Neural cell (in vitro differentiated cells): Measurements from ENCODE around the gene HIVEP3. TPM values are rescaled to one million over a fixed set of nuclear protein-coding genes. Genes with fewer than 3 reads are reported as not detected.

ENCODE experiments used
- H2AFZ ChIP-seq: fragments of 200-600, 300-800 bp; sonication (generic), shearing (Covaris generic); 2 replicates; pipeline ENCODE4 v1.6.0; 2014; ENCODE audit warnings: low read depth, mild to moderate bottlenecking, antibody characterized with exemption, low read length, moderate library complexity
- H3F3A ChIP-seq: fragments of 200-600 bp; shearing (Covaris generic); 2 replicates; pipeline ENCODE4 v1.6.1; 2016; ENCODE audit warnings: mild to moderate bottlenecking, moderate library complexity, mixed read lengths, antibody characterized with exemption, low read length; ENCODE audit not compliant: insufficient read depth, poor library complexity, severe bottlenecking
- H3K27ac ChIP-seq: fragments of 200-600, 300-800 bp; sonication (generic), shearing (Covaris generic); 2 replicates; pipeline ENCODE4 v1.5.1; 2014; ENCODE audit warnings: mild to moderate bottlenecking, low read length, moderate library complexity
- H3K27me3 ChIP-seq: fragments of 300-800, 200-600 bp; sonication (generic), shearing (Covaris generic); 2 replicates; pipeline ENCODE4 v1.6.0; 2014; ENCODE audit warnings: mild to moderate bottlenecking, low read depth, low read length, moderate library complexity; ENCODE audit not compliant: insufficient read depth
- H3K36me3 ChIP-seq: fragments of 300-800, 200-600 bp; sonication (generic), shearing (Covaris generic); 2 replicates; pipeline ENCODE4 v1.5.1; 2014; ENCODE audit warnings: mild to moderate bottlenecking, antibody characterized with exemption, low read length, moderate library complexity; ENCODE audit not compliant: insufficient read depth
- H3K4me2 ChIP-seq: fragments of 300-800, 200-600 bp; sonication (generic), shearing (Covaris generic); 2 replicates; pipeline ENCODE4 v1.6.0; 2014; ENCODE audit warnings: mild to moderate bottlenecking, low read length
- H3K4me3 ChIP-seq: fragments of 300-800, 200-600 bp; sonication (generic), shearing (Covaris generic); 2 replicates; pipeline ENCODE4 v1.5.1; 2014; ENCODE audit warnings: mild to moderate bottlenecking, low read length, moderate library complexity
- H3K79me2 ChIP-seq: fragments of 200-600 bp; shearing (Covaris generic); replicated peaks from 2 replicates; pipeline ENCODE4 v1.6.0; 2014; ENCODE audit warnings: mild to moderate bottlenecking, low read length, moderate library complexity; ENCODE audit not compliant: insufficient read depth
- H3K9ac ChIP-seq: fragments of 300-800, 200-600 bp; sonication (generic), shearing (Covaris generic); 2 replicates; pipeline ENCODE4 v1.6.1; 2016; ENCODE audit warnings: mild to moderate bottlenecking, low read length, mixed read lengths
- H3K9me2 ChIP-seq: fragments of 200-600 bp; shearing (Covaris generic); 2 replicates; pipeline ENCODE4 v1.6.1; 2016; ENCODE audit warnings: mild to moderate bottlenecking, low read length, mixed read lengths; ENCODE audit not compliant: insufficient read depth
- H3K9me3 ChIP-seq: fragments of 200-600, 300-800 bp; sonication (generic), shearing (Covaris generic); 2 replicates; pipeline ENCODE4 v1.6.1; 2016; ENCODE audit warnings: mild to moderate bottlenecking, mixed run types, low read length, moderate library complexity, mixed read lengths
- H4K20me1 ChIP-seq: fragments of 200-600 bp; shearing (Covaris generic); 2 replicates; pipeline ENCODE4 v1.6.1; 2016; ENCODE audit warnings: mild to moderate bottlenecking, mixed run types; ENCODE audit not compliant: insufficient read depth
- CTCF ChIP-seq: fragments of 450-650 bp; IDR thresholded peaks from 2 replicates; pipeline ENCODE4 v1.5.1; 2014; ENCODE audit warnings: antibody characterized with exemption, mild to moderate bottlenecking, moderate library complexity; ENCODE audit not compliant: poor library complexity, severe bottlenecking
- EP300 ChIP-seq: fragments of 450-650 bp; conservative IDR thresholded peaks from 2 replicates; pipeline ENCODE4 v1.6.1; 2014; ENCODE audit warnings: antibody characterized with exemption, mild to moderate bottlenecking, moderate library complexity; ENCODE audit not compliant: poor library complexity, severe bottlenecking
- EZH2 ChIP-seq: fragments of 200-600, 300-800 bp; shearing (Covaris generic), sonication (generic); IDR thresholded peaks from 2 replicates; pipeline ENCODE4 v1.6.1; 2014; ENCODE audit warnings: antibody characterized with exemption, low read length, borderline replicate concordance, mild to moderate bottlenecking; ENCODE audit not compliant: insufficient read depth, poor library complexity, severe bottlenecking
- MXI1 ChIP-seq: fragments of 450-650 bp; conservative IDR thresholded peaks from 2 replicates; pipeline ENCODE4 v1.6.1; 2014; ENCODE audit warnings: antibody characterized with exemption, mild to moderate bottlenecking; ENCODE audit not compliant: poor library complexity, severe bottlenecking
- POLR2AphosphoS5 ChIP-seq: IDR thresholded peaks from 2 replicates; pipeline ENCODE4 v1.6.1; 2012
- RAD21 ChIP-seq: fragments of 450-650 bp; conservative IDR thresholded peaks from 2 replicates; pipeline ENCODE4 v1.6.1; 2014; ENCODE audit warnings: antibody characterized with exemption, mild to moderate bottlenecking, moderate library complexity
- REST ChIP-seq: IDR thresholded peaks from 2 replicates; pipeline ENCODE4 v1.6.1; 2012; ENCODE audit warnings: borderline replicate concordance
- SMC3 ChIP-seq: fragments of 450-650 bp; conservative IDR thresholded peaks from 2 replicates; pipeline ENCODE4 v1.6.1; 2014; ENCODE audit warnings: antibody characterized with exemption, mild to moderate bottlenecking, moderate library complexity; ENCODE audit not compliant: poor library complexity
- TAF1 ChIP-seq: IDR thresholded peaks from 2 replicates; pipeline ENCODE4 v1.6.1; 2012; ENCODE audit warnings: low read depth
- polyA plus RNA-seq: library from polyadenylated mRNA; depleted of rRNA; stranded (reverse); fragments of >200 nt; gene quantifications from 2 replicates; pipeline ENCODE4 v1.2.3, GENCODE V29; 2014

HIVEP3 gene
- polyA plus RNA-seq, 1 donor from 2014 or later, result 2.6 TPM

GRCh38 chr1:41486053-41486370 is 432.7 kb downstream of the HIVEP3 start:
- TF ChIP-seq TAF1, result no peak
- no peak for TF ChIP-seq MXI1
- no peak for TF ChIP-seq REST
- no peak for TF ChIP-seq EZH2
- TF ChIP-seq EP300, result no peak
- no peak for TF ChIP-seq CTCF
- Histone ChIP-seq H3K79me2 (no peaks in the 10 kb centered on the region), H3K4me3 (no peak overlapping the region), H3K4me2 (no peak overlapping the region), H3F3A (no peaks in the 10 kb centered on the region), H3K9me3 (no peaks in the 10 kb centered on the region), H3K27ac (no peak overlapping the region), H2AFZ (no peak overlapping the region), H3K27me3 (peaks cover 15% of the 10 kb centered on the region), H3K9ac (no peak overlapping the region), H4K20me1 (no peaks in the 10 kb centered on the region), H3K36me3 (no peaks in the 10 kb centered on the region), H3K9me2 (no peaks in the 10 kb centered on the region)

- Histone ChIP-seq H4K20me1 (no peaks in the 10 kb centered on the region), H2AFZ (no peak overlapping the region), H3K9ac (no peak overlapping the region), H3K27me3 (peaks cover 15% of the 10 kb centered on the region), H3K36me3 (no peaks in the 10 kb centered on the region), H3K4me2 (no peak overlapping the region), H3K4me3 (no peak overlapping the region), H3K27ac (no peak overlapping the region), H3K79me2 (no peaks in the 10 kb centered on the region), H3K9me2 (no peaks in the 10 kb centered on the region), H3K9me3 (no peaks in the 10 kb centered on the region), H3F3A (no peaks in the 10 kb centered on the region)
- no peak for TF ChIP-seq MXI1
- TF ChIP-seq POLR2AphosphoS5, result no peak
These were observed 433.1 kb downstream of the HIVEP3 start for GRCh38 chr1:41485605-41486004.

DNA sequence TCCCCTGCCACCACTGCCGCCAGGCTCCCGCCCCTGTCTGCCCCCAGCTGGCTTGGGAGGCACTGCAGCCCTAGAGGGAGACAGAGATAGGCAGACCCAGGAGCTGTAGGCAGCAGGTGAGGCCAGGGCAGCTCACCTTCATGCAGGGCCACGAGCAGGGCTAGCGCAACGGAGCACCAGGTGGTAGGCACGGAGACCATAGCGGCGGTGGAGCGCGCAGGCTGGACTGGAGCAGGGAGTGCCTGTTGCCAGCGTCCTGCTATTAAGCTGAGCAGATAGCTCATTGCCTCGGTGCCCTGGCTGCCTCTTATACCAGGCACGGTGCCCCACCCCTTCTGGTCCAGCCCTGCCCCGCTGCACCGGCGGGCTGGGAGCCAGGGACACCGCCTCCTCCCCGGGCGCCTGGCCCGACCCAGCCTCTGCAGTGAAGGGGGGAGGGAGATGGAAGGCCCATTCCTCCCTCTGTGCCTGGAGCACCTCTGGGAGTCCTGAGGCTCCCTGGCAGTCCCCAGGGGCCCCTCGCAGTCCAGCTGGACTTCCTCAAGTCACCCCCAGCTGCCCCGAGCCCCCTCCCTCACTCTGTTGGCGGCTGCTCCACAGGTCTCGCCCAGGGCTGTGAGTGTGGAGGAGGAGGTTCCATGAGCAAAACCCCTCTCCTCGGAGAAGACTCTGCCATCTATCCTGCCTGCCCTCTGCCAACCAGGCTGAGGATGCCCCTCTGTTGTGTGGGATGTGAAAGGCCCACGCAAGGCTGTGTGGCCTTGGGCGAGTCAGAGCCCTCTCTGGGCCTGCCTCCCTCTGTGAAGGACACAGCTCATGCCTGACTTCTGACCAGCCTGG is 434.1 kb downstream of the HIVEP3 start, which contains the start of gene EDN2:
EDN2 (minus strand) TSS at position 282 of the 840 bp plus-strand sequence; CDS start at position 200, 82 bp downstream.
- Histone ChIP-seq H3K79me2 (no peaks in the 10 kb centered on the region), H4K20me1 (no peaks in the 10 kb centered on the region), H2AFZ (no peak within 1 kb of the TSS), H3F3A (no peaks in the 10 kb centered on the region), H3K4me2 (no peak within 1 kb of the TSS), H3K9ac (no peak within 1 kb of the TSS), H3K9me2 (no peaks in the 10 kb centered on the region), H3K27ac (no peak within 1 kb of the TSS), H3K27me3 (peaks cover 15% of the 10 kb centered on the region), H3K4me3 (no peak within 1 kb of the TSS), H3K9me3 (no peaks in the 10 kb centered on the region), H3K36me3 (no peaks in the 10 kb centered on the region)
- TF ChIP-seq POLR2AphosphoS5 (no peak), EZH2 (no peak), REST (no peak), TAF1 (no peak), RAD21 (no peak), MXI1 (no peak), SMC3 (no peak), EP300 (no peak), CTCF (no peak)
